Activated CD8-positive, alpha-beta memory T cell treated with anti-CD3 and anti-CD28 coated beads for 36 hours (primary cell): Measurements from ENCODE around the gene NCOA1. TPM values are rescaled to one million over a fixed set of nuclear protein-coding genes. Genes with fewer than 3 reads are reported as not detected.
"Not testable (repeated sequence)": the region's sequence is repeated elsewhere in the genome, so short reads cannot be mapped to it uniquely, and the experiment has no call there.

ENCODE experiments used
- CTCF ChIA-PET: fragments of 350-600 bp; sonication (Branson Sonifier 250); formaldehyde crosslinking; loops from one replicate; lab custom pipeline; 2021; ENCODE audit warnings: antibody characterized with exemption; lab: Charles Lee
- POLR2A ChIA-PET: fragments of 350-600 bp; sonication (Branson Sonifier 250); formaldehyde crosslinking; loops from one replicate; lab custom pipeline; 2021; ENCODE audit warnings: antibody characterized with exemption; lab: Charles Lee
- total RNA-seq, 2 experiments: library from RNA; stranded (reverse); gene quantifications; one replicate each; pipeline ENCODE4 v1.2.3, GENCODE V29; 2021

NCOA1 gene
- total RNA-seq, 2 experiments from 2014 or later: 28.6 to 28.9 TPM

DNA sequence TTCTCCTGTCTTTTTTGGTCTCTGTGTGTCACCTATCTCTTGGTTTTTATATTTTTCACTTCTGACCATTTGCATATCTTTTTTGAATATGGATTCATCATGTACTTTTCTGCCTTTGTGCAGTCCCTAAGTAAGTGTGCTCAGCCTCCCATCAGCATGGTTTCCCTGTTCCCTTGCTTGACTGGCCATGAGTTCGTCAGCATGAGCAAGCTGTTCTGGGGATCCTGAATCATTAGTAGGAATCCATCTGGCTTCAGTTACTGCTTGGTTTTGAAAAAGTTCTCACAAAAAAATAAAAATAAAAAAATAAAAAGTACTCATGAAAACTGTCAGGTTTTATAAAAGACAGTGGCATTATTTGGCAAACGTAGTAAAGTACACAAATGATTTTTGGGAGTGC lies 144.1 kb downstream of the NCOA1 start:
- ChIA-PET POLR2A (no interaction called here), CTCF (no interaction called here)

DNA sequence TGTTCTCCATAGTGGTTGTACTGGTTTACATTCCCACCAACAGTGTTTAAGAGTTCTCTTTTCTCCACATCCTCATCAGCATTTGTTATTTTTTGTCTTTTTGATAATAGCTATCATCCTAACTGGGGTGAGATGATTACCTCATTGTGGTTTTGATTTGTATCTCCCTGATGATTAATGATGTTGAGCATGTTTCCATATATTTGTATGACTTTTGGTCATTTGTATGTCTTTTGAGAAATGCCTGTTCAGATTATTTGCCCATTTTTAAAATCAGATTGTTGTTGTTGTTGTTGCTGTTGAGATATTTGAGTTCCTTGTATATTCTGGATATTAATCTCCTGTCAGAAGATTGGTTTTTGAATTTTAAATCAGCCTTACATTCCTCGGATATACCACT lies 147.5 kb downstream of the NCOA1 start:
- ChIA-PET POLR2A (no interaction called here), CTCF (interaction anchor here (0.6 kb wide), 1 partner anchor 79 kb away, joined by 3 read pairs; no protein-coding TSS in a partner anchor)

DNA sequence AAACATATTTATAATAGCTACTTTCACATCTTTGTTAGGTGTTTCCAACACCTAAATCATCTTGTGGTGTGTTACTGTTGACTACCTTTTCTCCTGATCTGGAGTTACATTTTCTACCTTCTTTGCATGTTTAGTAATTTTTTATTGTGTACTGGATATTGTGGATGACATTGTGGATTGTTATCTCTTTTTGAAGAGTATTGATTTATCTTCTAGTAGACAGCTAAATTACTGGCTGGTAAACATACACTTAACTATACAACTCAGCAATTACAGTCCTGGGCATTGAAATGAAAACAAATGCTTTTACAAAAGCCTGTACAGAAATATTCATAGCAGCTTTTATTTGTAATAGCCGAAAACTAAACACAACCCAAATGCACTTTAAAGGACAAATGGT lies 151.3 kb downstream of the NCOA1 start:
- CTCF ChIA-PET: no interaction called here
- POLR2A ChIA-PET: interaction anchor here (0.6 kb wide), 1 partner anchor 93 kb away, joined by 3 read pairs; no protein-coding TSS in a partner anchor

DNA sequence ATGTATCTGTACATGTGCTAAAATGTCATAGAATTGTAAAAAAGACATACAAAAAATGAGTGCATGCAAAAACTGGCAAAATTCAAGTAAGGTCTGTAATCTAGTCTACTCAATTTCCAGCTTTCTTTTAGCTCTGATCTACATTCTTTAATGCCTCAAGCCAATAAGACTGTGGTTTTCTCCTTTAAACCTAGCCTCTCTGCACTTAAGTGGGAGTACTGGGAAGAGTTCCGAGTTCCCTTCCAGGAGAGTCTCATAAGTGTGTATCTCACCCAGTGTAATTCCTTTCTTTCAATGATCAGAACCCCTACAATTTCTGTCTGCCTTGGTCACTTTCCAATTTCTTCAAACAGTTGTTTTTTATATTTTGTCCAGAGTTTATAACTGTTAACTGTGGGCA lies 152.0 kb downstream of the NCOA1 start:
- ChIA-PET CTCF (no interaction called here), POLR2A (interaction anchor here (0.6 kb wide), 1 partner anchor 92 kb away, joined by 3 read pairs; no protein-coding TSS in a partner anchor)

DNA sequence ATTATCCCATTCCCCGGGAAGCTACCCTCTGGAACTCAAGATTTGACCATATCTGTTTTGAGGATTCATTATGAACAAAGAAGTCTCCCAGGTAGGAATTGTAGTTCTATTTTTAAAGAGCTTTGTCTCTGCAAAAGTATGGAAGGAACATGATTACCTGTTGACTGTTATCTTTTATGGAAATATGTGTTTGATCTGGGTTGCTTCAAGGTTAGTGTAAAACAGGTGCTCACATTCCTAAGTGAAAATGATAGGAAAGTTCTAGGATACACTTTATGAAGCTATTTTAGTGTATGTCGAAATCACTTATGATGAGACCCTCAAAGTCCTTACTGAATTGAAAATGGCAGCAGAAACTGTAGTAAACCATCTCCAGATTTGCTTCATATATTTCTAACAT lies 153.0 kb downstream of the NCOA1 start:
- ChIA-PET CTCF (no interaction called here), POLR2A (no interaction called here)

DNA sequence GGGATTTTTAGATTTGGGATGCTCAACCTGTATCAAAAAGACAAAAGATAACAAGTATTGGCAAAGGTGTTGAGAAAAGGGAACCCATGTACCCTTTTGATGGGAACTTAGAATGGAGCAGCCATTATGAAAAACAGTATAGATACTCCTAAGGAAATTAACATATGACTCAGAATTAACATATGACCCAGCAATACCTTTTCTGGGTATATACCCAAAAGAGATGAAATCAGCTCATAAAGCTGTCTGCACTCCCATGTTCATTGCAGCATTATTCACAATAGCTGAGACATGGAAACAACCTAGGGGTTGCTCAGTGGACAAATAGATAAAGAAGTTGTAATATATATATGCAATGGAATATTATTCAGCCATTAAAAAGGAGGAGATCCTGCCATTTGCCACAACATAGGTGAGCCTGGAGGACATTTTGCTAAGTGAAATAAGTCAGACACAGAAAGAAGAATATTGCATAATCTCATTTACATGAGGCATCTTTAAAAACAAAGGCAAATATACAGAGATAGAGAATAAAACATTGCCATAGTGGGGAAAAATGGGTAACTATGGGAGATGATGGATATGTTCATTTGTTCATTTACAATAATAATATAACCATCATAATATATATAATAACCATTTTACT lies 160.1 kb downstream of the NCOA1 start:
- CTCF ChIA-PET: no interaction called here
- POLR2A ChIA-PET: no interaction called here

DNA sequence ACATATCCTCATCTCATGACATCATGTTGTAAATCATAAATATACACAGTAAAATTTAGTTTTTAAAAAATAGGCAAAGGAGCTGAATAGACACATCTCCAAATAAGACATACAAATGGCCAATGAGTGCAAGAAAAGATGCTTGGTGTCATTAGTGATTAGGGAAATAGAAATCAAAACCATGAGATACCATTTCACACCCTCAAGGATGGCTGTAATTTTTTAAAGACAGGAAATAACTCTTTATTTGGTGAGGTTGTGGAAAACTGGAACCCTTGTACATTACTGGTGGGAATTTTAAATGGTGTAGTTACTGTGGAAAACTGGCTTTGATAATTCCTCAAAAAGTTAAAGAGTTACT lies 160.6 kb downstream of the NCOA1 start:
- CTCF ChIA-PET: no interaction called here
- POLR2A ChIA-PET: no interaction called here

DNA sequence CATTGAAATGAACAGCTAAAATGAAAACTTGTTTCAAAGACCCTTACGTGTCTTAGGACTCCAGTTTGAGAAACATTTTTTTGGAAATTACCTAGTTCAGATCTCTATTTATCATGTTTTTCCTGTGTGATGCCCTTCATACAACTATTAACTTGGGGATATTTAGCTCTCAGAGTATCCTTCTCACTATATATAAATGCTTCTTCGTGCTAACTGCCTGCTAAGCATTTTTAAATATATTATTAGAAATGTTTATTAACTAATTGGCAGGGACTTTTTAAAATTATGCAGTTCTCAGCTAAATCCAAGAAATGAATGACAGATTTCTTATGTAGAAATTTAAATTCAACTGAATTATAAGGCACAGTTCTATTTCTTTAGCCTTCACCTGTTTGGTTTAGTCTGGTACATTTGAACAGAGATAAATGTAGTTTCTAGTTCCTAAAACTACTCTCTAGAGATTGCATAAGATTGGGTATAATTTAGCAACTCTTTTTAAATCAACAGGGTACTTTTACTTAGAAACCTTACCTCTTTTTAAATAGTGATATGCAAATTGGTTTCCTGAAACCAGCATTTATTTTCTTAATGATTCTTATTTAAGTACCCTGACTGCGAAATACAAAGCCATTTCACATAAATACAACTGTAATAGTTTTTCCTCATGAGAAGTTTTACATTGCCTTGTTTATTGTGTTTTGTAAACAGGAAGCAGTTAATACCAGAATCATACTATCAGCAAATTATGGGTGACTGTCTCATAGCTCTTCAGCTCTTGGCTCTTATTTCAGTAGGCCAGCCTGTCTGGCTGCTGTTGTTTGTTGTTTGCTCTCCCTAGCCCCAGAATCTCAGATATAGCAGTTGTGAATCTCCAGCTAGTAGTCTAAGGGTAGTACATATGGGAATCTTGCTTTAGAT lies 161.5 kb downstream of the NCOA1 start:
- POLR2A ChIA-PET: no interaction called here
- CTCF ChIA-PET: no interaction called here

DNA sequence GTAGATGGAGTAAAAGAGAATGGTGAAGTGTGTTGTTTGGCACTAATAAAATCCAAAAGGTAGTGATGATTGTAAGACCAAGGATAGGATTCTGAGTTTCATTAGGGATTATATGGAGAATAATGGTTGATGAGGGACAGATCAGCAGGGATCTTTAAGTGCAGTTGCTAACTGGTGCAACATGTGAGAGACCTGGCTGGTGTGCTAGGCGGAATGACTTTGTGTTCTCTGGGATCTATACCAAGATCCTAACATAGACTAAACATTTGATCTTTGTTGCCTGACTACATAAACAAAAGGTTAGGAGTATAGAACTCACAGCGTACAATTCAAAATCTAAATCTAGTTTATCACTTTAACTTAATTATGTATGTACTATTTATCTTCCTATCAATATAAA lies 166.8 kb downstream of the NCOA1 start:
- POLR2A ChIA-PET: no interaction called here
- CTCF ChIA-PET: no interaction called here

DNA sequence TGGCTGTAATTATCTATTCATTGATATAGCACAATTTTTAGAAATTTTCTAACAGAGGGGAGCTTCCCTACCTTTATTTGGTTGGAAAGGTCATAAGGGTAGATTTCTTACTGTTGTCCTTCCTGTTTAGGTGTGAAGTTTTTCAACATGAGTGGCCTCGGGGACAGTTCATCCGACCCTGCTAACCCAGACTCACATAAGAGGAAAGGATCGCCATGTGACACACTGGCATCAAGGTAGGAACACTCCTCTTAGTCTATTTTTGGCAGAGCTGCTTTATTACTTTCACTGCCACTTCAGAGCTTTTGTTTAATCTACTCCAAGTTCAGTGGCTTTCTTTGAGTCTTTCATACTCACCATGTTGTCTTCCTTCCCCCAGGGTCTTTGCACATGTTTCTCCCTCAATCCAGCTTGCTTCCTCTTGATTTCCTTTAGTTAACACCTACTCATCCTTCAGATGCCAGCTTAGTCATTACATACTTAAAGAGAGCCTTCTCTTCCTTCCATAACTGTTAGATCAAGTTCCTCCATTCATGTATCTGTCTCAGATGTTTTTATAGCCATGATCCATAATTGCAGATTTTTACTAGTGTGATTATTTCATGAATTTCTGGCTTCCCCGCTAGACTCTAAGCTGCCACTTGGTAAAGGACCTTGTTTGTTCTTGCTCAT lies 167.6 kb downstream of the NCOA1 start:
- ChIA-PET CTCF (no interaction called here), POLR2A (no interaction called here)

DNA sequence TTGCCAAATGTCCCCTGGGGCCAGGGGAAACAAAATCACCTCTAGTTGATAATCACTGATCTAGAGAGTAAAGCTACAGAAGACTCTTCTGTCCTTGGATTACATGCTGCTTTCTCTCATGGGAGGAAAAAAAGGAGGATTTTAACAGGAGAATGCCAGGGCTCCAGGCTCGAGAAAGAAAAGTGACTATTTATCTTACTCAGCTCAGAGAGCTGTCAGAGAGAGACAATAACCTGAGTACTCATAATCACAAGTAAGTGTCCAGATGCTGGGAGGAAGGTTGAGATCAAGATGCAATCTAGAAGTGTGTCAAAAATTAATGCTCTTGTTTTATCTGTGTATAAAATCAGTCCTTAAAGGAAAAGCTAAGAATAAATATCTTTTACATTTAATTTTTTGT lies 168.8 kb downstream of the NCOA1 start:
- CTCF ChIA-PET: interaction anchor here (0.7 kb wide), 1 partner anchor 94 kb away, joined by 3 read pairs; no protein-coding TSS in a partner anchor
- POLR2A ChIA-PET: no interaction called here

DNA sequence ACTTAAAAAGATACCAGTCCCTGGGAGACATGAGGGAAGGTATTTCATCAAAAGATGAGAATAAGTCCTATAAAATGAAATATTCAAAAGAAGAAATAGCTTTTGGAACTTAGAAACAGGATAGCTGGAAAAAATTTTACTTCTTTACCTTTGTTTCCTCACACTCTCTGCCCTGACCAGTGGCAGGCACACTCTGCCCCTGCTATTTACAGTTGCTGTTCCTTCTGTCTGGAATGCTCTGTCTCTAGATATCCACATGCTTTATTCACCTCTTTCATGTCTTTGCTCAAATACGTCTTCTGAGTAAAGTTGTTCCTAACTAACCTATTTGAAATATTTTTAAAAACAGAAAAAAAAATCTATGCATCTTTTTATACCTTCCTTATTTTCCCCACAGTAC lies 176.5 kb downstream of the NCOA1 start:
- POLR2A ChIA-PET: no interaction called here

DNA sequence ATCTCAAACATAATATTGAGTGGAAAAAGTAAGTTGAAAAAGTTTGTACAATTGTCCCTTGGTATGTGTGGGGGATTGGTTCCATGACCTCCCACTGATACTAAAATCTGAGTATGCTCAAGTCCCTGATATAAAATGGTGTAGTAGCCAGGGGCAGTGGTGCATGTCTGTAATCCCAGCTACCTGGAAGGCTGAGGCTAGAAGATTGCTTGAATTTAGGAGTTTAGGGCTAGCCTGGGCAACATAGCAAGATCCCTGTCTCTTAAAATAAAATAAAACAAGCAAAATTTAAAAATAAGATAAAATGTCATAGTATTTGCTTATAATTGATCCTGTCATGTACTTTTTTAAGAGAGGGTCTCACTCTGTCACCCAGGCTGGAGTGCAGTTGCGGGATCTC lies 180.2 kb downstream of the NCOA1 start:
- POLR2A ChIA-PET: no interaction called here
- CTCF ChIA-PET: no interaction called here

More for the DNA sequence above, 176.5 kb downstream of the NCOA1 start:
- CTCF ChIA-PET: interaction anchor here (0.6 kb wide), 1 partner anchor 12 kb away, joined by 4 read pairs; no protein-coding TSS in a partner anchor

DNA sequence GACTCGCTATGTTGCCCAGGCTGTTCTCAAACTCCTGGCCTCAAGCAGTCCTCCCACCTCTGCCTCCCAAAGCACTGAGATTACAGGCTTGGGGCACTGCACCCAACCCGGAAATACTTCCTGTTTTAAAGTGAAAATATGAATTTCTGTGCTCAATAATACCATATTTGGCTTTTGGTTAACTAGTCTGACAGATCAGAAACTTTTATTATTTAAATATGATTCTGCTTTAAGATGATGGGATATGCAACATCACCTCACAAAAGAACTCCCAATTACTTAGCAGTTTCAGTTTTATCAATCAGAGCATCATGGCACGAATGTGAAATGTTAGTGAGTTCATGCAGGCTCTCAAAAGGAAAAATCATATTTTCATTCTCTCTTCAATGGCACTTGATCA lies 181.5 kb downstream of the NCOA1 start:
- POLR2A ChIA-PET: no interaction called here
- CTCF ChIA-PET: no interaction called here

DNA sequence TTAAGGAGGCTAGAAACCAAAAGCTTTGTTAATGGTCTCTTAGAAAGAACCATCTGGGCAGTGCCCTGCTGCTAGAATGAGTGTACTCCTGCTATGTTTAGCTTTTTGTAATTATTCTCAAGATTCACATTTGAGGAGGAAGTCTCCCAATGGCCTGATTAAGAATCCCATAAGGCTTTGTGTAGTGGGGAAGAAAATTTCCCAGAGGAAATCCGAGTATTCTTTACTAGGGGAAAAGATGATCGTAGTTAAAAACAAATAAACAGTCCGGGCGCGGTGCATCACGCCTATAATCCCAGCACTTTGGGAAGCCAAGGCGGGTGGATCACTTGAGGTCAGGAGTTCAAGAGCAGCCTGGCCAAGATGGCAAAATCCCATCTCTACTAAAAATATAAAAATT lies 184.3 kb downstream of the NCOA1 start:
- ChIA-PET CTCF (no interaction called here), POLR2A (no interaction called here)

DNA sequence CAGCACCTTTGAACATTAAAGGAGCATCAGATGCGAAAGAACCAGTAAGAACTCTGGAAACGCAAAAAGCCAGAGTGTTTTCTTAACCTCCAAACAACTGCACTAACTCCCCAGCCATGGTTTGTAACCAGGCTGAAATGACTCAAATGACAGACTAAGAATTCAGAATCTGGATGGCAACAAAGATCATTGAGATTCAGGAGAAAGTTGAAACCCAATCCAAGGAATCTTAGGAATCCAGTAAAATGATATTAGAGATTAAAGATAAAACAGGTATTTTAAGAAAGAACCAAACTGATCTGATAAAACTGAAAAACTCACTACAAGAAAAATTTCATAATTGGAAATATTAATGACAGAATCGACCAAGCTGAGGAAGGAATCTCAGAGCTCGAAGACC lies 185.4 kb downstream of the NCOA1 start:
- POLR2A ChIA-PET: no interaction called here
- CTCF ChIA-PET: interaction anchor here (0.7 kb wide), 1 partner anchor 254 kb away, joined by 3 read pairs; no protein-coding TSS in a partner anchor

DNA sequence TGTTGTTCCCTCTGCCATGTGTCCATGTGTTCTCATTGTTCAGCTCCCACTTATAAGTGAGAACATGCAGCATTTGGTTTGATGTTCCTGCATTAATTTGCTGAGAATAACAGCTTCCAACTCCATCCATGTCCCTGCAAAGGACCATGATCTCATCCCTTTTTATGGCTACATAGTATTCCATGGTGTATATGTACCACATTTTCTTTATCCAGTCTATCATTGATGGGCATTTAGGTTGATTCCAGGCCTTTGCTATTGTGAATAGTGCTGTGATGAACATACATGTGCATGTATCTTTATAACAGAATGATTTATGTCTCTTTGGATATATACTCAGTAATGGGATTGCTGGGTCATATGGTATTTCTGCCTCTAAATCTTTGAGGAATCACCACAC lies 187.0 kb downstream of the NCOA1 start:
- POLR2A ChIA-PET, CTCF ChIA-PET: not testable (repeated sequence)

DNA sequence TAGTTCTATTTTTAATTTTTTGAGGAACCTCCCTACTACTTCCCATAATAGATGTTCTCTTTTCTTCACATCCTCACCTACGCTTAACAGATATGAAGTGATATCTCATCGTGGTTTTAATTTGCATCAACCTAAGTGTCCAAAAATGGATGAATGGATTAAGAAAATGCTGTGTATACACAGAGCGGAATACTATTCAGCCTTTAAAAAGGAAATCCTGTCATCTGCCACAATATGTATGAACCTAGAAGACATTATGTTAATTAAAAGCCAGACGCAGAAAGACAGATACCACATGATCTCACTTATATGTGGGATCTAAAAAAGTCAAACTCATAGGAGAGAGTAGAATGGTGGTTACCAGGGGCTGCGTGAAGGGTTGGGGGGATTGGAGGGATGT lies 189.1 kb downstream of the NCOA1 start:
- POLR2A ChIA-PET: no interaction called here
- CTCF ChIA-PET: no interaction called here

DNA sequence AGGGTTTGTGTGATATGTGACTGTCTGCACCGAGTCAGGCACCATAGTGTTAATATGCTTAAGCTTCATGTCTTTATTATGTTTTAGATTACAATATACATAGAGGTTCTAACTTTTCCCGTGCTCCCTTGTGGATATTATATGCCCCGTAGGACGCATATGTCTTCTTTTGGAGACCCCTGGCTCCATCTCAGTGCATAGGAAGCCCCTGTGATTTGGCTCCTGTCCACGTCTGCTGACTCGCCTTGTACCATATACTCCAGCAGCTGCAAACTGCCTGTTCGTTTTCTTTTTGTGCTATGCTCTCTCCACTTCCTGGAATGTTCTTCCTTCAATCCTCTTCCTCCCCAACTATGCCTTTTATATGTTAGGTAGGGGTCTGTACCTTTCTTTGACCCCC lies 191.2 kb downstream of the NCOA1 start:
- POLR2A ChIA-PET: no interaction called here
- CTCF ChIA-PET: no interaction called here

DNA sequence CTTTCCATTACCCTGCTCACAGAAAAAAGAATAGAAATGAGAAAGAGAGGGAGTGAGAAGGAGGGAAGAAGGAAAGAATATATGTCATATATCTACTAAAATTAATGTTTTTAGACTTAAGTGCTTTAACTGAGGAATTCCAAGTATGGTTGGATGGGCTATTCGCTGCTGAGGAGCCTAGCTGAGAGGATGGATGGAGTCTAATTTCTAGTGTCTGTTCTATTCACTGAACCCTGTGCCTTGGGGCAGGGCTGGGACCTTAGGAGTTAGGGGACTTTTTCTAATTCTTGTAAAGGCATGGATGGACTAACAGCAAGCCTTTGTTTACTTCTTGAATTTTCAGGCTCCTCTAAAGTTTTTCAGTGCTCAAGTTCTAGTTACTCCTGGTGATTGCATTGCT lies 192.4 kb downstream of the NCOA1 start:
- ChIA-PET CTCF (no interaction called here), POLR2A (no interaction called here)
